ENCODE results near the gene CD47.

DNA sequence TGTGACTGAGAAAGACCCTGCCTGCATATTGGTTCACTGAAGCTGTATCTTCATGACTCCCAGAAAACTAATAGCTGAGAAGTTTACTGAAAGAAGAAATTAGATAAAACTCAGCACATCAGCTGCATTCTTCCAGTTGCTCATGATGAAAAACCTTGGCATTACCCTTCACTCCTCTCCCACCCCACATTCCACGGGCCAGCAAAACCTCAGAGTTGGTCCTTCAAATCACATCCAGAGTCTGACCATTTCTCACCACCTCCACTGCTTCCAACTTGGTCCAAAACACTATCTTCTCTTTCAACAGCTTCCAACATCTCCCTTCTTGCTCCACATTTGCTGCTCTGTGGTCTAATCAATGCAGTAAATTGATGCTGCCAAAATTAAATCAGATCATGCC, 97.1 kb downstream of the CD47 start:
- TF ChIP-seq EP300 (IDR thresholded peaks at IDR 0.05; ENCODE audit: borderline replicate concordance in 1 of 2, control insufficient read depth in 1 of 2, low read depth in 2 of 2, low read length in 2 of 2) (no peak), MEF2A (IDR thresholded peaks at IDR 0.05; ENCODE audit: insufficient read depth, low read depth, low read length) (no peak), EZH2 (IDR thresholded peaks at IDR 0.05; ENCODE audit: borderline replicate concordance, control insufficient read depth, low read depth, low read length) (no peak), ATF3 (IDR thresholded peaks at IDR 0.05; ENCODE audit: borderline replicate concordance, extremely low read depth, low read depth, low read length) (no peak), ZNF274 (IDR thresholded peaks at IDR 0.05; ENCODE audit: insufficient read depth, insufficient read length) (no peak), CEBPB (IDR thresholded peaks at IDR 0.05; ENCODE audit: borderline replicate concordance in 1 of 2, low read depth in 2 of 2, low read length in 2 of 2) (no peak), ZBTB33 (IDR thresholded peaks at IDR 0.05) (no peak), GATAD2B (conservative IDR thresholded peaks at IDR 0.05; ENCODE audit: low read depth) (no peak), POLR2AphosphoS5 (IDR thresholded peaks at IDR 0.05; ENCODE audit: low read length) (no peak)
- TF ChIP-seq, protein P1, sequence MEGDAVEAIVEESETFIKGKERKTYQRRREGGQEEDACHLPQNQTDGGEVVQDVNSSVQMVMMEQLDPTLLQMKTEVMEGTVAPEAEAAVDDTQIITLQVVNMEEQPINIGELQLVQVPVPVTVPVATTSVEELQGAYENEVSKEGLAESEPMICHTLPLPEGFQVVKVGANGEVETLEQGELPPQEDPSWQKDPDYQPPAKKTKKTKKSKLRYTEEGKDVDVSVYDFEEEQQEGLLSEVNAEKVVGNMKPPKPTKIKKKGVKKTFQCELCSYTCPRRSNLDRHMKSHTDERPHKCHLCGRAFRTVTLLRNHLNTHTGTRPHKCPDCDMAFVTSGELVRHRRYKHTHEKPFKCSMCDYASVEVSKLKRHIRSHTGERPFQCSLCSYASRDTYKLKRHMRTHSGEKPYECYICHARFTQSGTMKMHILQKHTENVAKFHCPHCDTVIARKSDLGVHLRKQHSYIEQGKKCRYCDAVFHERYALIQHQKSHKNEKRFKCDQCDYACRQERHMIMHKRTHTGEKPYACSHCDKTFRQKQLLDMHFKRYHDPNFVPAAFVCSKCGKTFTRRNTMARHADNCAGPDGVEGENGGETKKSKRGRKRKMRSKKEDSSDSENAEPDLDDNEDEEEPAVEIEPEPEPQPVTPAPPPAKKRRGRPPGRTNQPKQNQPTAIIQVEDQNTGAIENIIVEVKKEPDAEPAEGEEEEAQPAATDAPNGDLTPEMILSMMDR (IDR thresholded peaks at IDR 0.05 in 2 of 3, conservative IDR thresholded peaks at IDR 0.05 in 1 of 3; ENCODE audit: control insufficient read depth in 2 of 3, extremely low read depth in 1 of 3, insufficient read depth in 1 of 3, low read depth in 3 of 3, low read length in 3 of 3) = no peak
